HepG2 (cell line): ENCODE data around the gene PRKAG1. TPM values are rescaled to one million over a fixed set of nuclear protein-coding genes. Genes with fewer than 3 reads are reported as not detected.

Experiments
- ATAC-seq: fragments of 200-7000 bp; cut with Tn5 transposase; 3 replicates; pipeline ENCODE4 v1.9.1; 2020; ENCODE audit warnings: mild to moderate bottlenecking, moderate library complexity
- BruUV-seq: library from RNA; stranded (reverse); fragments of 400-500 nt; replicated peaks from 2 replicates; lab custom pipeline; 2021; lab: Mats Ljungman, UMichigan
- CTCF ChIA-PET: fragments of 300-600 bp; formaldehyde crosslinking; extraction: SDS; loops from one replicate; lab custom pipeline; 2021; ENCODE audit warnings: low total read pairs, inconsistent platforms, low intra/inter-chr PET ratio; lab: Yijun Ruan, JAX
- POLR2A ChIA-PET: fragments of 350-600 bp; sonication (Branson Sonifier 250); formaldehyde crosslinking; loops from one replicate; lab custom pipeline; 2020; ENCODE audit warnings: antibody characterized with exemption, inconsistent platforms; lab: Yijun Ruan, JAX
- DNase-seq: peaks from one replicate; pipeline ENCODE4 v3.0.0-alpha.2; 2015; ENCODE audit warnings: low spot score
- FAIRE-seq: peaks from 3 replicates; lab custom pipeline; 2011; peaks lifted over from hg19 to GRCh38; lab: Jason Lieb, UNC
- H2AFZ ChIP-seq: one replicate; pipeline ENCODE4 v1.6.1; 2011; ENCODE audit warnings: low read length, inconsistent platforms
- H3K27ac ChIP-seq: fragments of 300-600 bp; 3 replicates; pipeline ENCODE4 v1.8.0; 2011; ENCODE audit warnings: mixed run types, mild to moderate bottlenecking, mixed read lengths, low read length, inconsistent platforms; ENCODE audit not compliant: insufficient read depth; ENCODE audit errors: extremely low read length
- H3K27me3 ChIP-seq, 2 experiments: fragments of 200-600 bp in 1 of 2; 2 replicates in 1 of 2; 3 replicates in 1 of 2; pipeline versions ENCODE4 v1.6.0 to v1.8.0; 2011; ENCODE audit warnings: low read length in 2 of 2, mild to moderate bottlenecking in 2 of 2, moderate library complexity in 2 of 2, inconsistent platforms in 1 of 2; ENCODE audit not compliant: insufficient read depth in 2 of 2, control insufficient read depth in 1 of 2
- H3K36me3 ChIP-seq, 2 experiments: fragments of 200-600 bp in 1 of 2; replicated peaks in 1 of 2; 2 replicates in 1 of 2; 3 replicates in 1 of 2; pipeline versions ENCODE4 v1.5.1 to v1.8.0; 2011; ENCODE audit warnings: low read length in 2 of 2, inconsistent platforms in 1 of 2; ENCODE audit not compliant: insufficient read depth in 2 of 2, control insufficient read depth in 1 of 2
- H3K4me1 ChIP-seq: 2 replicates; pipeline ENCODE4 v1.5.1; 2012; ENCODE audit warnings: low read length, inconsistent platforms; ENCODE audit not compliant: insufficient read depth
- H3K4me2 ChIP-seq: 2 replicates; pipeline ENCODE4 v1.6.0; 2011; ENCODE audit warnings: low read depth, low read length, inconsistent platforms
- H3K4me3 ChIP-seq, 3 experiments: fragments of 200-600 bp in 1 of 3; sonication (generic), shearing (Covaris generic) in 1 of 3; replicated peaks in 1 of 3; 2 replicates each; pipeline ENCODE4 v1.5.1; 2011 to 2016; ENCODE audit warnings: low read length in 3 of 3, inconsistent platforms in 2 of 3, low read depth in 2 of 3, mild to moderate bottlenecking in 2 of 3, control low read depth in 1 of 3, mixed read lengths in 1 of 3; ENCODE audit not compliant: insufficient read depth in 1 of 3
- H3K79me2 ChIP-seq: one replicate; pipeline ENCODE4 v1.6.1; 2011; ENCODE audit warnings: low read length, inconsistent platforms; ENCODE audit not compliant: insufficient read depth
- H3K9ac ChIP-seq: 2 replicates; pipeline ENCODE4 v1.6.0; 2011; ENCODE audit warnings: mild to moderate bottlenecking, low read depth, low read length, inconsistent platforms; ENCODE audit not compliant: insufficient read depth
- H3K9me3 ChIP-seq: 2 replicates; pipeline ENCODE4 v1.5.1; 2012; ENCODE audit warnings: mild to moderate bottlenecking, low read length
- H4K20me1 ChIP-seq: 2 replicates; pipeline ENCODE4 v1.6.0; 2011; ENCODE audit warnings: inconsistent platforms, mild to moderate bottlenecking, low read length, moderate library complexity; ENCODE audit not compliant: insufficient read depth
- WGBS: methylation state at CpG from one replicate; pipeline ENCODE4 v1.1.6; 2017; ENCODE audit warnings: low lambda C conversion rate; 5-methylcytosine and 5-hydroxymethylcytosine counted together
- in situ Hi-C: cut with HindIII; loops from 2 replicates; pipeline ENCODE4 v1.10.0; 2017; ENCODE audit warnings: low pct_unique_long_range_greater_than_20kb; ENCODE audit not compliant: extremely low pct_ligation_motif_present
- intact Hi-C: fragments of 100-400 bp; cut with micrococcal nuclease; formaldehyde crosslinking; loops from one replicate; pipeline ENCODE4 v1.10.0; 2022; ENCODE audit not compliant: unreplicated experiment
- polyA plus RNA-seq, 8 experiments: library from polyadenylated mRNA; depleted of rRNA in 3 of 8; stranded (reverse) in 7 of 8; unstranded in 1 of 8; fragments of >200 nt; fragmentation: Illumina TruSeq in 4 of 8; extraction: Trizol in 4 of 8; gene quantifications; 2 replicates each; pipeline versions ENCODE4 v1.2.1 to v1.2.3, GENCODE V29; 2011 to 2016; ENCODE audit warnings: low read depth in 4 of 8, missing spikeins in 1 of 8, mixed read lengths in 1 of 8; ENCODE audit not compliant: insufficient read depth in 1 of 8
- total RNA-seq, 5 experiments: library from RNA; depleted of rRNA; stranded (reverse); fragments of >200 nt; fragmentation: Illumina TruSeq; extraction: Trizol; gene quantifications; 2 replicates each; pipeline ENCODE4 v1.2.3, GENCODE V29; 2016; ENCODE audit warnings: low read depth in 1 of 5
- TF ChIP-seq, protein P1 (sequence below): sonication (generic); formaldehyde crosslinking; IDR thresholded peaks from 2 replicates; pipeline ENCODE4 v1.4.0; 2020; ENCODE audit warnings: missing genetic modification reagents
- TF ChIP-seq, protein P2 (sequence below): sonication (generic); formaldehyde crosslinking; IDR thresholded peaks from 2 replicates; pipeline ENCODE4 v1.5.1; 2020; ENCODE audit warnings: missing genetic modification reagents, mild to moderate bottlenecking, borderline replicate concordance

Gene PRKAG1
- total and polyA plus RNA-seq, 2 of the 13 experiments (the other 11 are each of a cell fraction or from before 2014, with no cell fraction given) = 26.1 to 32.8 TPM

DNA sequence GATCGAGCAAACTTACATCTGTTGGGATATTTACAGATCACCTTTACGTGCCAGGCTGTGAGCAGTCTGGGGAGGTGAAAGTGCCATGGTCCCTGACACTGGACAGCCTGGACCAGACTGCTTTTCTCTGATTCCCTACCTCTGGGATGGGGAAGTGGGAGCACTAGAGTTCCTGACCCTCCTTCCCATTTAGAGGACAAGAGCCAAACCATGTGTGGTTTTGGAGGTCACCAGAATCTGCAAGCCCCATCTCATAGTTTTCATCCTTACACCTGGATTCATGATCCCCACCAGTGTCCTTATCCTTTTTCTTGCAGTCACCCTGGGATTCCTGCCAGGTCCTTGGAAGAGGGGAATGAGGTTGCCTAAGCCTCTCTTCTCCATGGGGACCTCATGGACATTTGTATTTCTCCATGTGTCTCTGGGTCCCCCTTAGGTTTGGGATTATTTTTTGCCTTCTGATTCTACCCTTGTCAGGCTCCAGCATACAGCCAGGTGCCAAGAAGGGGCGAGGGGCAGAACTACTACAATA is 45.6 kb downstream of the PRKAG1 start:
- Histone ChIP-seq H3K79me2 (no peaks in the 10 kb centered on the region), H3K9me3 (no peaks in the 10 kb centered on the region)
- POLR2A ChIA-PET = interaction anchor here (1.2 kb wide), 1 partner anchor 15 kb away, joined by 3 read pairs; the partner anchor contains the start of gene ARF3
- no TSS peak for BruUV-seq
- TF ChIP-seq, protein P1, sequence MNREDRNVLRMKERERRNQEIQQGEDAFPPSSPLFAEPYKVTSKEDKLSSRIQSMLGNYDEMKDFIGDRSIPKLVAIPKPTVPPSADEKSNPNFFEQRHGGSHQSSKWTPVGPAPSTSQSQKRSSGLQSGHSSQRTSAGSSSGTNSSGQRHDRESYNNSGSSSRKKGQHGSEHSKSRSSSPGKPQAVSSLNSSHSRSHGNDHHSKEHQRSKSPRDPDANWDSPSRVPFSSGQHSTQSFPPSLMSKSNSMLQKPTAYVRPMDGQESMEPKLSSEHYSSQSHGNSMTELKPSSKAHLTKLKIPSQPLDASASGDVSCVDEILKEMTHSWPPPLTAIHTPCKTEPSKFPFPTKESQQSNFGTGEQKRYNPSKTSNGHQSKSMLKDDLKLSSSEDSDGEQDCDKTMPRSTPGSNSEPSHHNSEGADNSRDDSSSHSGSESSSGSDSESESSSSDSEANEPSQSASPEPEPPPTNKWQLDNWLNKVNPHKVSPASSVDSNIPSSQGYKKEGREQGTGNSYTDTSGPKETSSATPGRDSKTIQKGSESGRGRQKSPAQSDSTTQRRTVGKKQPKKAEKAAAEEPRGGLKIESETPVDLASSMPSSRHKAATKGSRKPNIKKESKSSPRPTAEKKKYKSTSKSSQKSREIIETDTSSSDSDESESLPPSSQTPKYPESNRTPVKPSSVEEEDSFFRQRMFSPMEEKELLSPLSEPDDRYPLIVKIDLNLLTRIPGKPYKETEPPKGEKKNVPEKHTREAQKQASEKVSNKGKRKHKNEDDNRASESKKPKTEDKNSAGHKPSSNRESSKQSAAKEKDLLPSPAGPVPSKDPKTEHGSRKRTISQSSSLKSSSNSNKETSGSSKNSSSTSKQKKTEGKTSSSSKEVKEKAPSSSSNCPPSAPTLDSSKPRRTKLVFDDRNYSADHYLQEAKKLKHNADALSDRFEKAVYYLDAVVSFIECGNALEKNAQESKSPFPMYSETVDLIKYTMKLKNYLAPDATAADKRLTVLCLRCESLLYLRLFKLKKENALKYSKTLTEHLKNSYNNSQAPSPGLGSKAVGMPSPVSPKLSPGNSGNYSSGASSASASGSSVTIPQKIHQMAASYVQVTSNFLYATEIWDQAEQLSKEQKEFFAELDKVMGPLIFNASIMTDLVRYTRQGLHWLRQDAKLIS (CRISPR knock-in tag) = no peak
- TF ChIP-seq, protein P2, sequence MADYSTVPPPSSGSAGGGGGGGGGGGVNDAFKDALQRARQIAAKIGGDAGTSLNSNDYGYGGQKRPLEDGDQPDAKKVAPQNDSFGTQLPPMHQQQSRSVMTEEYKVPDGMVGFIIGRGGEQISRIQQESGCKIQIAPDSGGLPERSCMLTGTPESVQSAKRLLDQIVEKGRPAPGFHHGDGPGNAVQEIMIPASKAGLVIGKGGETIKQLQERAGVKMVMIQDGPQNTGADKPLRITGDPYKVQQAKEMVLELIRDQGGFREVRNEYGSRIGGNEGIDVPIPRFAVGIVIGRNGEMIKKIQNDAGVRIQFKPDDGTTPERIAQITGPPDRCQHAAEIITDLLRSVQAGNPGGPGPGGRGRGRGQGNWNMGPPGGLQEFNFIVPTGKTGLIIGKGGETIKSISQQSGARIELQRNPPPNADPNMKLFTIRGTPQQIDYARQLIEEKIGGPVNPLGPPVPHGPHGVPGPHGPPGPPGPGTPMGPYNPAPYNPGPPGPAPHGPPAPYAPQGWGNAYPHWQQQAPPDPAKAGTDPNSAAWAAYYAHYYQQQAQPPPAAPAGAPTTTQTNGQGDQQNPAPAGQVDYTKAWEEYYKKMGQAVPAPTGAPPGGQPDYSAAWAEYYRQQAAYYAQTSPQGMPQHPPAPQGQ (CRISPR knock-in tag) = no peak
- TF ChIP-seq, all 625 proteins: peak for 0
- no peaks in the 10 kb centered on the region for H3K36me3 ChIP-seq
- no peak for FAIRE-seq
- no peak for DNase-seq
- H3K9ac ChIP-seq = no peak overlapping the region
- no peak overlapping the region for H3K4me2 ChIP-seq
- no peak overlapping the region for H3K4me3 ChIP-seq
- H3K27ac ChIP-seq = no peak overlapping the region
- peaks cover 9% of the 10 kb centered on the region; the same call in 1 of the 2 replicates for H4K20me1 ChIP-seq
- intact Hi-C loops (no loop called here), in situ Hi-C loops (no loop called here)
- ATAC-seq = no peak
- H2AFZ ChIP-seq = no peak overlapping the region
- peaks cover 24 to 79% of the 10 kb centered on the region in 2 experiments for H3K27me3 ChIP-seq
- WGBS = 0% methylated on average over 1 of the region's 3 CpGs
- H3K4me1 ChIP-seq = peaks cover 62% of the 10 kb centered on the region
- CTCF ChIA-PET = interaction anchor here (2.7 kb wide), 1 partner anchor 22 kb away, joined by 11 read pairs; no protein-coding TSS in a partner anchor
